Ishikawa (cell line): ENCODE data around the gene ISLR.

Source experiments
- CEBPB ChIP-seq: IDR thresholded peaks from 2 replicates; pipeline ENCODE4 v1.6.1; 2012
- CREB1 ChIP-seq: IDR thresholded peaks from 2 replicates; pipeline ENCODE4 v1.6.1; 2012; ENCODE audit warnings: low read depth
- EGR1 ChIP-seq: IDR thresholded peaks from 2 replicates; pipeline ENCODE4 v1.6.1; 2012
- EP300 ChIP-seq: IDR thresholded peaks from 2 replicates; pipeline ENCODE4 v1.6.1; 2012; ENCODE audit warnings: borderline replicate concordance
- FOXM1 ChIP-seq: IDR thresholded peaks from 2 replicates; pipeline ENCODE4 v1.6.1; 2012; ENCODE audit warnings: low read depth, borderline replicate concordance
- NFIC ChIP-seq: IDR thresholded peaks from 2 replicates; pipeline ENCODE4 v1.6.1; 2012
- RAD21 ChIP-seq: IDR thresholded peaks from 2 replicates; pipeline ENCODE4 v1.6.1; 2012; ENCODE audit warnings: low read depth
- TAF1 ChIP-seq: IDR thresholded peaks from 2 replicates; pipeline ENCODE4 v1.6.1; 2012; ENCODE audit warnings: low read depth, mild to moderate bottlenecking
- TCF12 ChIP-seq: IDR thresholded peaks from 2 replicates; pipeline ENCODE4 v1.6.1; 2012; ENCODE audit warnings: low read depth
- TEAD4 ChIP-seq: IDR thresholded peaks from 2 replicates; pipeline ENCODE4 v1.6.1; 2012
- YY1 ChIP-seq: IDR thresholded peaks from 2 replicates; pipeline ENCODE4 v1.6.1; 2012; ENCODE audit warnings: low read depth
- ZBTB7A ChIP-seq: IDR thresholded peaks from 2 replicates; pipeline ENCODE4 v1.6.1; 2012; ENCODE audit warnings: low read depth
- TF ChIP-seq, protein P1 (sequence below): IDR thresholded peaks from 2 replicates; pipeline ENCODE4 v1.6.1; 2012
- TF ChIP-seq, protein P2 (sequence below): IDR thresholded peaks from 2 replicates; pipeline ENCODE4 v1.6.1; 2012
- TF ChIP-seq, protein P3 (sequence below): IDR thresholded peaks from 2 replicates; pipeline ENCODE4 v1.6.1; 2012; ENCODE audit warnings: low read depth, mild to moderate bottlenecking

The ISLR gene

DNA sequence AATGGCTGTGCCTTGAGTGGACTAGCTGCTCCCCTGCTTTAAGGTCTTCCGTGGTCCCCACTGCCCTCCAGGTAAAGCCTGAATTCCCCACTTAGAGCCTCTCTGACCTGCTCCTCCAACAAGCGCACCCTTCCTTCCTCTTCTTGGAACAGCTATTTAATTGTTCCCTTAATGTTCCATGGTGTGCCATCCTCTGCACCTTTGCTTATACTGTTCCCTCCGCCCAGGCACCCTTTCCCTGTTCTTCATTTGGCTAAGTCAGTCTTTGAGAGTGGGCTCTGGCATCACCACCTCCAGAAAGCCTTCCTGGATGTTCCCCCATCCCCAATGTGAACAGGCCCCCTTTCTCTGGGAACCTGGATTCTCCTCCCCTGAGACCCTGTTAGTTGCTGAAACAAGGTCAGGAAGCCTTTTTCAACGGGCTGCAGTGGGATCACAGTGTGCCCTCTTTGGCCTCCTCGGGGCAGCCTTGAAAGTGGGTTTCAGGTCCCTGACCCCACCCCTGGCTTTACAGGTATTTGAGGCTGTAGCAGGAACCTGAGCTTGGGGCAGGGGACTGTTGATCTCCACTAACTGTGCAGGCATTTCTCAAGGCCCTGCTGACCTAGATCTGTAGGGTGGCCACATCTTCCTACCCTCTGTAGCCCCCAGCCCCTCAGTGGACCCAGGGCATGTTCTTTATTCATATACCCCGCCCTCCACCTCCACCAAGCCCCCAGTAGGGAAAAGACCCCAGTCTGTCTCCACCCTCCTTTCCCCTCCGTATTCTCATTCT is 5.0 kb downstream of the ISLR start:
- TF ChIP-seq TCF12 (no peak), FOXM1 (no peak), RAD21 (no peak), EGR1 (no peak), CREB1 (no peak), NFIC (no peak), EP300 (no peak)
- TF ChIP-seq, protein P1, sequence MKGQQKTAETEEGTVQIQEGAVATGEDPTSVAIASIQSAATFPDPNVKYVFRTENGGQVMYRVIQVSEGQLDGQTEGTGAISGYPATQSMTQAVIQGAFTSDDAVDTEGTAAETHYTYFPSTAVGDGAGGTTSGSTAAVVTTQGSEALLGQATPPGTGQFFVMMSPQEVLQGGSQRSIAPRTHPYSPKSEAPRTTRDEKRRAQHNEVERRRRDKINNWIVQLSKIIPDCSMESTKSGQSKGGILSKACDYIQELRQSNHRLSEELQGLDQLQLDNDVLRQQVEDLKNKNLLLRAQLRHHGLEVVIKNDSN: no peak
- TF ChIP-seq, protein P2, sequence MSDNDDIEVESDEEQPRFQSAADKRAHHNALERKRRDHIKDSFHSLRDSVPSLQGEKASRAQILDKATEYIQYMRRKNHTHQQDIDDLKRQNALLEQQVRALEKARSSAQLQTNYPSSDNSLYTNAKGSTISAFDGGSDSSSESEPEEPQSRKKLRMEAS: no peak
- TF ChIP-seq, protein P3, sequence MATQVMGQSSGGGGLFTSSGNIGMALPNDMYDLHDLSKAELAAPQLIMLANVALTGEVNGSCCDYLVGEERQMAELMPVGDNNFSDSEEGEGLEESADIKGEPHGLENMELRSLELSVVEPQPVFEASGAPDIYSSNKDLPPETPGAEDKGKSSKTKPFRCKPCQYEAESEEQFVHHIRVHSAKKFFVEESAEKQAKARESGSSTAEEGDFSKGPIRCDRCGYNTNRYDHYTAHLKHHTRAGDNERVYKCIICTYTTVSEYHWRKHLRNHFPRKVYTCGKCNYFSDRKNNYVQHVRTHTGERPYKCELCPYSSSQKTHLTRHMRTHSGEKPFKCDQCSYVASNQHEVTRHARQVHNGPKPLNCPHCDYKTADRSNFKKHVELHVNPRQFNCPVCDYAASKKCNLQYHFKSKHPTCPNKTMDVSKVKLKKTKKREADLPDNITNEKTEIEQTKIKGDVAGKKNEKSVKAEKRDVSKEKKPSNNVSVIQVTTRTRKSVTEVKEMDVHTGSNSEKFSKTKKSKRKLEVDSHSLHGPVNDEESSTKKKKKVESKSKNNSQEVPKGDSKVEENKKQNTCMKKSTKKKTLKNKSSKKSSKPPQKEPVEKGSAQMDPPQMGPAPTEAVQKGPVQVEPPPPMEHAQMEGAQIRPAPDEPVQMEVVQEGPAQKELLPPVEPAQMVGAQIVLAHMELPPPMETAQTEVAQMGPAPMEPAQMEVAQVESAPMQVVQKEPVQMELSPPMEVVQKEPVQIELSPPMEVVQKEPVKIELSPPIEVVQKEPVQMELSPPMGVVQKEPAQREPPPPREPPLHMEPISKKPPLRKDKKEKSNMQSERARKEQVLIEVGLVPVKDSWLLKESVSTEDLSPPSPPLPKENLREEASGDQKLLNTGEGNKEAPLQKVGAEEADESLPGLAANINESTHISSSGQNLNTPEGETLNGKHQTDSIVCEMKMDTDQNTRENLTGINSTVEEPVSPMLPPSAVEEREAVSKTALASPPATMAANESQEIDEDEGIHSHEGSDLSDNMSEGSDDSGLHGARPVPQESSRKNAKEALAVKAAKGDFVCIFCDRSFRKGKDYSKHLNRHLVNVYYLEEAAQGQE: no peak

DNA sequence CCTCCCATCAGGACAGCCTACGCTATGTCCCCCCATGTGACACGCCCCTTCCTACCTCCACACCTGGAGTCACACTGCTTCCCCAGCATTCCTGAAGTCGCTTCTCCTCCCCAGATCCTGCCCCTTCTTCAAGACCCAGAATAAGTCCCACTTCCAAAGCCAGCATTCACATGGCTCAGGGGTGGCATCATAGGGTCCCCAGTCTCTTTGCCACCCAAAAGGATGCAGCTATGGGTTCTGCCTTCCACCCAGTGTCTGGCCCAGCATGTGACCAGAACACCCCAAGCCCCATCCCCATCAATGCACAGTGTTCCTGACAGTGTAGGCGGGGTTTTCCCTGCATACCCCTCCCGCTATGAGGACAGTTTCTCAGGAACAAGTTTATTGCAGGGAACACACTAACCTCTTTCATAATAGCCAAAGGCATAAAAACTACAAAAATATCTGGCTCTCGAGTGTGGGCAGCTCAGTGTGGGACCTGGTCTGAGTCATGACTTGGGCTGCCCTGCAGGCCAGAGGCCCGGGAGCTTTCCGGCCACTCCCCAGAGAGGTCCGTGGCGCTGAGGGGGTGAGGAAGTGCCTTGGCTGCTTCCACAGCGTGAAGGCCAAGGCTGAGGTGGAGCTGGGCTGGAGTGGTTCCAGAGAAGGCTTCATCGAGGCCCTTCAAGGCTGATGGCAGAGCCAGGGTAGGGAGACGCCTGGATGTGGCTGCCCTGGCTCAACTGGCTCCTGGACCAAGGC is 5.8 kb downstream of the ISLR start:
- TF ChIP-seq CEBPB (no peak), FOXM1 (peak; percentile 60; the same call in 1 of the 2 replicates), CREB1 (no peak), RAD21 (peak; percentile 30; the same call in 1 of the 2 replicates), ZBTB7A (peak; percentile 55; the same call in 1 of the 2 replicates), TEAD4 (peak; percentile 35; the same call in 1 of the 2 replicates), NFIC (peak; percentile 91), TCF12 (peak; percentile 84), EP300 (peak; percentile 69; the same call in 1 of the 2 replicates)
- TF ChIP-seq, protein P3: no peak

DNA sequence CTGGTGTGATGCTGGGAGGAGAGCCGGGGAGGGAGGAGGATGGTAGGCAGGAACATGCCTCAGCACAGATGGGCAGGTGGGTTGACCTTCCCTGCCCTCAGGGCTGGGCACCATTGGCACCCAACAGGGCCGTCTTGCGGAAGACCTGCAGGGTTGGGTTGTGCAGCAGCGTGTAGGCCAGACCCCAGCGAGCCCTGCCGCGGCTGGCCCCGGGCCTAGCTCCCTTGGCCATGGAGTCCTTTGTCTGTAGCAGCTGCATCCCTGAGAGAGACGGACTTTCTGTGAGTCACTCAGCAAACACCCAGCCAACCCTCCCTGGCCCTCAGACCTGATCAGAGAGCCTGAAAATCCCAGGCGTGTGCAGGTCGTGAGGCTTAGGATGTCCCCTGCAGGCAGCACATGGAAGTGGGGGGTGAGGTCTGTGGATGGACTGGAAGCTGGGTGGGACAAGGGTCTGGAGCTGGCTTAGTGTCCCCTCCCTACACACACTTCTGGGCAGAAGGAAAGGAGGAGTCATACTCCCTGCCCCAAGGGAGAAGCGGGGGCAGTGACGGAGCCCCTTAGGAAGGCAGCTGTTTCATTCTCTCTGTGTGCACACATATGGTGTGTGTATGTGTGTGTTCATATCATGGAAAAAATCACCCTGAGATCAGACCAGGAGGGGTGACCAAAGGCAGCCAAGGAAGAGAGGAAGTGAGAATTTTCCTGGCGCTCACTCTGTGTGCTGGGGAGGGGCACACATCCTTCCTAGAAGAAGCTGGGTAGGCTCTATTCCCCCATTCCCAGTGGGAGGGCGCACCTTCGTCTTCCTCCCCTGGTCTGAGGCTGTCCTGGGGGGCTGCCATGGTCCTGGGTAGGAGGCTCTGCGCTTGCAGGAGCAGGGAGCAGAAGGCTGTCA is 6.7 kb downstream of the ISLR start:
- TF ChIP-seq CREB1 (no peak), RAD21 (no peak), YY1 (no peak), FOXM1 (no peak), EP300 (no peak), NFIC (no peak), TAF1 (no peak), TEAD4 (no peak), CEBPB (no peak)
- TF ChIP-seq, protein P3: no peak
